Hematopoietic multipotent progenitor cell treated with erythropoietin and hydrocortisone succinate and interleukin-3 and kit ligand, for 4 days (in vitro differentiated cells): Measurements from ENCODE around the gene ANKH.
"Not testable (repeated sequence)": the region's sequence is repeated elsewhere in the genome, so short reads cannot be mapped to it uniquely, and the experiment has no call there.

ENCODE experiments used
- DNase-seq: peaks from one replicate; pipeline ENCODE4 v3.0.0-alpha.2; 2015

The ANKH gene

DNA sequence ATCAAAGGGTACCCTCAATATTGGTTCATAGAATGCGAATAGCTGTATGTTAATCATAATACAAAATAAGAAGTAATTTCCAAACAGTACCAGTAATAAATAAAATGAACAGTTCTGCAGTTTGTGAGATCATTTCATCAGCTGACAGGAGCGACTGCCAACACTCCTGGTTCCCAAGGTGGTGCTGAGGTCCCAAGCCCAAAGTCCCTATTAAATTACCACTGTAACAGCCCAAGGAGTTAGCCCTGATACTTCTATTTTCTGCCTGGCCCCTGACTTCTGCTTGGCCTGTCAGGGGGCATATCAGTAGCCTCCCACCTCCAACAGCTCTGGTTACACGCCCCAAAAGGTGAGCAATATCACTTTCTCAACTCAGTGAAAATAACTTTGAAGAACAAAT is 47.1 kb downstream of the ANKH start:
- no peak for DNase-seq

DNA sequence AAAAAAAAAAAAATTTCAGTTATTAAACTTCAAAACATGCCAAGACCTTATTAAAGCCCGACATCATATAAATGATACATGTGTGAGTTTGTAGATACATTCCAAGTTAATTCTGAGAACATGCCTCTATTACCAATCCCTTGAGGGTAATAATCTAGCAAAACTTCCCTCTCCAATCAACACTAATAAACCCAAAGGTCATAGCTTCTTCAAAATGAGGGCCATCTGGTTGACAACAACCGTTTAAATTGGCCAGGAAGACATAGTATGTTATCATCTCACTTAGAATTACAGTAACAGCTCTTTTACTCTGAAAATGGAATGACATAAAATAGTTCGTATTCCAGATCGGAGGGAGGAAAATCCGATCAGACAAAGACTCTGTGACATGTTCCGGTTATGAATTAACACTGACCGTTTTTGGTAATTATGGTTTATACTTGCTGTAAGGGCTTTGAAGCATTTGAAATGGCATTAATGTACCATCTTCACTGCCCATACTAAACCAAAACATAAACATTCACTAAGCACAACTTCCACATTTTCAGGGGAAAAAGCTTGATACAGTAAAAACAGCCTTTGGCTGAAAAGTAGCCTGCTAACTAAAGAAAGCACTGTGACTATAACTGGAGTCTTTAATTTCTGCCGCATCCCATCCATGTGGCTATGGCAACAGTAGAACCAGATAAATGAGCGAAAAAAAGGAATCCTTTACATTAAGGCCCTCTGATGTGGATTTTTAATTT is 50.3 kb downstream of the ANKH start:
- DNase-seq = no peak

DNA sequence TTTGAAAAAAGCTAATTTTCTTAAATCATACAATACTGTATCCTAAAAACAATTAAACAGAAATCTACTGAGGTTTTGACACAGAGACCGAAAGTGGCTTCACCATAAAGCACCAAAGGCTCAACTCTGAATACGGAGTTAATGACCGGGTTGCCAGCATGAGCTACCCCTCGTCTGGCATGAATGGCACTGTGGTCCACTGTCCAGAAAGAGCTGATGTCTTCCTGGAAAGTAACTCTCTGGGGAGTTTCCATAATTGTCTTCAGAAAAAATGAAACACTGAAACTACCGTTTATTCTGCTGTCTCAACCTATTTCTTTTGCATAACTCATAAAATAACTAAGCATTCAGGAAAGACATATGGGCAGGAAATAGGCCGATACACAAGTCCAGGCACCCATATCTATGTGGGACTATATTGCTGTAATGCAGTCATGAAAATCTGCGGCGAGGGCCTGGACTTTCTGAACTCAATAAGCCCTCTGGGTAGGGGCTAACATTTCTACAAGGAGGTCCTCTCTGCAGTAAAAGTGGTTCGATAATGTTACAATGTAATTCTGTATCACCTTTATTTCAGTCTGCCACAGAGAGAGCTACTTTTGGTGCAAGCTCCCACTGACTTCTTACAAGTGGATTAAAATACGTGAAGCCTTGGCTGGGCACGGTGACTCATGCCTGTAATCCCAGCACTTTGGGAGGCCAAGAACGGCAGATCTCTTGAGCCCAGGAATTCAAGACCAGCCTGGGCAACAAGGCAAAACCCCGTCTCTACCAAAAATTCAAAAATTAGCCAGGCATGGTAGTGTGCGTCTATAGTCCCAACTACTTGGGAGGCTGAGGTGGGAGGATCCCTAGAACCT is 52.4 kb downstream of the ANKH start:
- no peak for DNase-seq

DNA sequence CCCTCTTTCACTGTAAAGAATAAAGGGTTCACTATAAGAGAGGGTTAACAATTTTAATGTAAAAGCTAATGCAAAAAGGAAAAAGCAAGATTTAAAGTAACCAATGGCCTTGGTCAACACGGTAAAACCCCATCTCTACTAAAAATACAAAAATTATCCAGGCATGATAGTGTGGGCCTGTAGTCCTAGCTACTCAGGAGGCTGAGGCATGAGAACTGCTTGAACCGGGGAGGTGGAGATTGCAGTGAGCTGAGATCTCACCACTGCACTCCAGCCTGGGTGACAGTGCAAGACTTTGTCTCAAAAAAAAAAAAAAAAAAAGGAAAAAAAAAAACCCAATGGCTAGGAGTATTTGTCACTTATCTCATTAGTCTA is 53.8 kb downstream of the ANKH start:
- DNase-seq = not testable (repeated sequence)

DNA sequence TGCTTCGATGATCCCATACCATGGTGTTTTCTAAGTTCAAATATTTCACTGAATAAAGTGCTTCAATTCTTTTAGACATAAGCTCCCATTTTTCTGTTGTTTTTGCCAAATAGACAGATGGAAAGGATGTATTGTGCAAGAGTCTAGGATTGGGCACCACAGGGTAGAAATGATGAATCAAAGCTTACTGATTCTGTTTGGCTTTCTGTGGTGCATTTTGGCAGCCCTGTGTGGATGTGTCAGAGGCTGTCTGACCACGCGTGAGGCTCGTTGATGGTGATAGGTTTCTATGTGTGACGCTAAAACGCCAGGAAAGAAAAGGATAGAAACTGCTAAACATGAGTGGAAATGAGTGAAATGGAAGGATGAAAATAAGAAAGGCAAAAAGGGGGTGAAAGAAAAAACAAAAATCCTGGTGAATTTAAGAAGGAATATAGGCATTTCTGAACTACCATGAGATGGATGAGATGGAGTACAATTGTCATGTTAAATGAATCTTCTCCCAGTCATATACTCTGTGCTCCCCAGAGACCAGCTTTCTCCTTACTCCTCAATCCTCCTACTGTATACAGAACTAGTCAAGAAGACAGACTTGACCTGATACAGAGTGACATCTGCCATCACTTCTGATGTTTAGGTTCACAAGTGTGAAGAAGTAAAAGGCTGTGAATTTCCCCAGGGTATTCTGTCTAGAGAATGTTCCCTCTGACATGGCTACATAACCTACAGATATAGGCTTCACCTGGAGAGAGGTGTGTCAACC is 54.4 kb downstream of the ANKH start:
- DNase-seq = no peak

DNA sequence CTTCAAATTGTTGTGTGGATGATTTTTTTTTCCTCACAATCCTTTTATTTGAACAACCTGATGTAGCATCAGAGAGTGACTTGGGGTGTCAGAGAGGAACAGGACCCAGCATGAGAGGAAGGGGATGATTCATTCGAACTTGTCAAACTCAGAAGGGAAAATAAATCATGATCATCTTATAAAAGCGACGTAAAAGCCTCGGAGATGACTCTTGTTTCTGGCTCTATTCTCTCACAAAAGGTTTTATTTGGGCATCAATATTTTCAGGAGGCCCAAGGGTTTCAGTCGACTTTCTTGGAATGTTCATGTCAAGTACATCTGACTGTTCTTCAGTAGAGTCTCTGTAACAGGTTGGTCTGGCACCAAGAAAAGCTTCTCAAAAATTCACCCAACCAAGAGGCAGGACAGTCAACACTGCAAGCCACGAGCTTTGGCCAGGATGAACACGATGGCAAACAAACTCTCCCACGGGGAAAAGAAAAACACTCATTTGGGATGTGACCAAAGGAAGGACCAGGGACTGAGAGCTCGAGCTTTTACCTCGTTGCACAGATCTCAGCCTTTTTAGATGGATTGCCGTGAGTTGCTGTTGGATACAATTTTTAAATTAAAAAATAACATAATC is 55.1 kb downstream of the ANKH start:
- no peak for DNase-seq

DNA sequence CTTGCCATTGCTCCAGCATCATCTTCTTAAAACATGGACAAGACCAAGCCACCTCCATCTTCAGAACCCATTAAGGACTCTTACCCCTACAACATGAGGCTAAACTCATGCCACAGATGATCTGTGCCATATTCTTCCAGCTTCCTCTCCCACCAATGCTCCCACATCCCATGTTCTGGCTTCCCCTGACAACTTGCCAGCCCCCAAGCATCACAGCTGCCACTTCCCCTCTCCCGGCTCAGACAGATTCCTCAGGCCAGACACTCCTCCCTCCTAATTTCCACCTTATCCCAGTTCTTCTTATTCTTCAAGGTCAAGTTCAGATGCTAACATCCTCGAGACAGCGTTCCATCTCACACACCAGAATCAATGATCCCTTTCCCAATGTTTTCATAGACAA is 57.8 kb downstream of the ANKH start:
- no peak for DNase-seq

DNA sequence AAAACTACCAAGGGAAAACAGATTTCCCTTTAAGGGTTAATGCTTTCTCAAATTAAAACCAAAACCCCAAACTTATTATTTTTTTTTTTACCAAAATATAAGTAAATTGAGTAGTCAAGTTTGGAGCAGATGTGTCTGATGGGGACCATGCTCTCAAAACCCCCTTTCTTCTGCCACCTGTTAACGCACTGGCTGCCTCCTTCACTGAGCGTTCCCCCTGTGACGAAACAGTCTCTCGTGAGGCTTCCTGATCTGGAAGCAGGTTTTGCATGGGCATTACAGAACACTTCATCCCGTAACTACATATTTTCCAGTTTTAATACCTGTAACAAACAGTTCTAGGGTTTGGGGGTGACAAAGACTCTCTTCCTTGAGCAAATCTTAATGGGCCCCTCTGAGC is 59.4 kb downstream of the ANKH start:
- DNase-seq = no peak

DNA sequence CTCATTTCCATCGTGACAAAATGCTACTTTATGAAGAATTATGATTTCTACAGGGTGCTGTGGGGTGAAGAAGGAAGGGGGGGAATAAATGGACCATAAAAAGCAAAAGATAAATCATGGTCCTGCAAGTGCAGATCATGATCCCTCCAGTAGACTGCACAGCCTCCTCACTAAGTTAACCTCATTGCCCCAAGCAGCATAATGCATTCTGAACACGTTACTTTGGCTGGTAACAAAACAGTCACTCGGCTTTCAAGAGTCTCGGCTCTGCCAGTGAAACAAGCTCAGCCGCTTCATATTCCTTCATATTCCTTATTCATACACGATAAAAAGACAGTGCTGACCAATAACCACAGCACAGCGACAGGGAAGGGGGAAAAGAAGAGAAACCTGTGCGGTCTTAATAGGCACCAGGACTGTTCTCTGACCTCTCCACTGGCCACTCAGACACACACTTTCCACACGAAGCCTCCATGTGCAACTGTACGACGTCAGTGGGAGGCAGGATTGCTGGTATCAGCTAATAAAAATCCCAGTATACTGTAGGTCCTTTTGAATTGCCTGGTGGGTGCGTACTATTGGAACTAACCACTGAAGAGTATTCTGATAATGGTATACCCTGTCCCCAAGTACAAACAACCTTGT is 60.5 kb downstream of the ANKH start:
- DNase-seq = no peak

DNA sequence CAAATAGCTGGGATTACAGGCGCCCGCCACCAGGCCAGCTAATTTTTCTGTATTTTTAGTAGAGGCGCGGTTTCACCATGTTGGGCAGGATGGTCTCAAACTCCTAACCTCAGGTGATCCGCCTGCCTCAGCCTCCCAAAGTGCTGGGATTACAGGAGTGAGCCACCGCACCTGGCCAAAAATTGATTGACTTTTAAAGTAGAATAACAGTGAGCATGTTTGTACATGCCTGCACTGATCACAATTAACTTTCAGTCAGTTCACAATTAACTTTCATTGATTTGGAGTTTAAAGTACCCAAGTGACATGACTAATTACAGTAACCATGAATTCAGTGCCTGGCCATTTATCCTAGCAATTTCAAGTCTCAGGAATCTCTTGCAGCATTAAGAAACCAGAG is 61.3 kb downstream of the ANKH start:
- DNase-seq = no peak

DNA sequence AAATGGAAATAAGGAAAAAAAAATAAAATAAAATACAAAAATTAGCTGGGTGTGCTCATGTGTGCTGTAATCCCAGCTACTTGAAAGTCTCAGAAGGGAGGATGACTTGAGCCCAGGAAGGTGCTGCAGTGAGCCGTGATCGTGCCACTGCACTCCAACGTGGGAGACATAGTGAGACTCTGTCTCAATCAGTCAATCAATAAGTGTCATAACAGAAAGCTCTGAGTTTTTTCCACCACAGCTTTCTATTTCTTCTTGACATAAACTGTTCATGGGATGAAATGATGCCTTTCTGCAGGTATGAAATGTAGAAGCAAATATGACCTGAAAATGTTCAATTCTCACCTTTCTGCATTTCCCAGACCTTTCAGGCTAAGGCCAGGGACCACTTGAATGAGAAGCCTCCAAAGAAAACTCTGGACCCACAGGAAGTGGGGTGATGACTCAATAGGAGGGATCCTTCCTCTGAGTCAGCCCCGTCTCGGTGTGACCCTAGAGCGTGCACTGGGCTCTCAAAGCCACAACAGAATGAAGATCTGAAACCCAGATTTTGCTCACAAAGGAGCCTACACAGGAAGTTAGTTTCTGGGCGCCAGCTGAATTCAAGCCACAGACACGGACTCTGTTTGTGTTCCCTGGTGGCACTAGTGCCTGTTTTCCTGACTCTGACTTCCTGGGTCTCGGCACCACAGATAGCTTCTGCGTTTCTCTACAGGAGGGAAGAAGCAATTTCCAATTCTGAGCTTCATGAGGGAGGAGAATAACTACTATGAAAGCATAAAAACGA is 62.0 kb downstream of the ANKH start:
- DNase-seq = peak; percentile 94

DNA sequence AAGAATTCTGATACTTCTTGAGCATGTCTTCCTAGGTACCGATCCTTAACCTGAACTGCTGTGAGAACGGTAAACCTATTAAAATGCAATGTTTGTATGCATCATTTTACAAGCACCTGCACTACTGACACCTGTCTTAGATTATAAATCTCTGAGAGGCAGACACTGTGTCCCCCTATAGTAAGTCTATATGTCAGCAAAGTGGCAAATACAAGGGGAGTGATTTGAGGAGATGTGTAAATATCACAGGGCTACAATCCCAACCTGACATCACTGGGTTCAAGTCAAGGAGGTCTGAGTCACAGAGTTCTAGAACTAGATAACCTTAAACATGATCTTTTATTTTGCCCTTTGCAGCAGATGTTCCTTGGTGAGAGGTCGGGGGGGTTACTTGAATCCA is 64.1 kb downstream of the ANKH start:
- DNase-seq = no peak

DNA sequence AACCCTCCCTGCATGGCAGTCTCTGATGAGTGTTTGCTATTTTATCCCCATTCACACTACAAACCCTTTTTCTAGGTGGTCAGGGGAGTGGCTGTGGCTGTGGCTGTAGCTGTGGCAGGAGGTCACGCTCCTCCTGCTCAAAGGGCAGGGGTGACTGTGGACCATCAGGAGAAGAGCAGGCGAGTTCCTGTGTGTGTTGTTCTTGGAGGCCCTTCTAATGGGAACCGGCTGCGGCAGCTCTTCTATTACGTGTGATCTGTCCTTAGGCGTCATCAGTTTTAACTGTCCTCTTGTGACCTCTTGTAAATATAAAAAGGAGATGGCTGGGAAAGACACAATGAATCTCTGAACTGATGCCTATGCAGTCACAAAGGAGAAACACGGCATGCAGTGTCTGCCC is 65.1 kb downstream of the ANKH start:
- no peak for DNase-seq

DNA sequence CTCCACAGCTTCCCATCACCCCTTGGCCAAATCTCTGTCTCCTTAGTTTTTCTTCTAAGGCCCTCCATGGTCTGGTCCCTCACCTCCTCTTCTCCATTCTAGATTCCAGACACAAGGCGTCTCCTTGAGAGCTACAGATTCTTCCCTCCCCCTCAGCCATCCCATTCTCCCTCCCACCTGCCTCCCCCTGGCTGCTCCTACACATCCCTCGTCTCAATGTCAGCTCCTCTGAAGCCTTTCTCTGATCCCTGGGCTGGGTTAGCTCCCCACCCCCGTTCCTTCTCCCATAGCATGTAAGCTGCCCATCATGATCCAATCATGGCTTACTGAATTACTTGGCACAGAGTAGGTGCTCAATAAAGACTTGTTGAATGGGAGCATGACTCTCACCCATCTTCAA is 69.0 kb downstream of the ANKH start:
- no peak for DNase-seq

DNA sequence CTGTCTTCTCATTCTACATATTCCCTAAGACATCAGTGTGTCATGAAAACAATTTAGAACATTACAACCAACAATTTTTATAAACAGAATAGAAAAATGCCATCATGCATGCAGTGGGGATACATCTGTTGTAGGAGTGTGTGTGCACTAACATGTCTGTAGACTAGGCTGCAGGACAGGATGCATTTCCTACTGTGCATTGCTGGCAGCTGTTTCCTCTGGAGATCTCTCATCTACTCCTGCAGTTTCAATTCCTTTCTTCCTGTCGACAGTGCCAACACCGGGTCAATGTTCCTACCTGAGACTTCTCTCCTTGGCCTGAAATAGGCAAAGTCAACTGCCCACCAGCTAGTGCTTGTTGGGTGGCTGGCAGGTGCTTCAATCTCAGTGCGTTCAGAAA is 69.8 kb downstream of the ANKH start:
- DNase-seq = no peak

DNA sequence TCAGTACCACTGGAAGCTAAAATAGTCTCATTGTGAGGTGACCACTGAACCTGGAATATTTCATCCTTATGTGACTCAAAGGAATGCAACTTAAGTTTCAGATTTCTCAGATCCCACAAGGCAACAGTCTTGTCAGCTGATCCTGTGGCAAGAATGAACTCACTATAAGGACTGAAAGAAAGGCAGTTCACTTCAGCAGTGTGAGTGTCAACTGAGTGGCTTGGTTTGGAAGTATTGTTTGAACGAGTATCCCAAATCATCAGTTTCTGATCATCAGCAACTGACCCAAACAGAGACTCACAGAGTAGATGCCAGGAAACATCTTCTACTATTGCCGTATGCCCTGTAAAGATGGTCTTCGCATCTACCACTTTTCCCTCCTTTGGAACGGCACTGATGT is 74.2 kb downstream of the ANKH start:
- not testable (repeated sequence) for DNase-seq

DNA sequence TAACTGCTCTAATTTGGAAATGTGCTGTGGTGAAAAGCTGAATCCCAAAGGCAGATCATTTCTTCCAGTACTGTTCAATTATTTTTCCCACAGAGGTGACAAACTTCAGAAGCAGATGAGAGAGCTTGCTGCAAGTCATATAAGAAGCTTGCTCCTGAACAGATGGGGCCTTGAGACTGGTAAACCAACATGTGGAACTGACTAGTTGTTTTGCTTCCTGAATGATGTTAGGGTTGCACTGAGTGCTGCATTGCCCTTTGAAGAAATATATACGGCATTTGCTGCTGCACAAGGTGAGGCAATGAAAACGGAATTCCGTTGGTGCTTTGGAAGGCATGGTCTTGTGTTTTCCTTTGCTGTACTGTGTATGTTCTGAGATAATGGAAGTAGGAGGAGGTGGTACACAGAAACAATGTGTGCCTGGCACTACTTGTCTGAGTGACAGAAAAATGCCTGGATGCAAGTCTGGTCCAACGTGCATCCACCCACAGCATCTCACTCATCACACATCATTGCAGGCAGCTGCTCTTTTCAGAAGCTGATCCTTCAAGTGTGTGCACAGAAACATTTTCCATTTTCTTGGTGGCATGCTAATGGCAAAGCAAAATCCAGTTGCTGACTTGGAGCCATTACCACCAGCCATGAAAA is 76.9 kb downstream of the ANKH start:
- peak; percentile 52 for DNase-seq

DNA sequence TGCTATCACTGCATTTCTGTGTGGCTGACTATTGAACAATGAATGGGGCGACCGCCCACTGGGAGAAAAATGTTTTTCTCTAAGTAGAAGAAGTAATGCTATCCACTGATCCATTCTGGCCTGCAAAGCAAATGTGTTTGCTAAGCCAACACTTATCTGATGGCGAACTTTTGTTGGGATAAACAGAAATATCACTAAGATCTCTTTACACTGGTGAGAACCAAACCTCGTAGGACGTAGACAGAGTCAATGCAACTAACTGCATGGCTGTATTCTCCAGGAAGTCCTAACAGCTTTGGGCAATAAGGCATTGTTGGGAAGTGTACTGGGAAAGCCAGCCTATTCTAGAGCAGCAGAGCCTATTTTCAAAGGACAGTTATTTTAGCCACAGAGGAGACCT is 77.7 kb downstream of the ANKH start:
- no peak for DNase-seq

DNA sequence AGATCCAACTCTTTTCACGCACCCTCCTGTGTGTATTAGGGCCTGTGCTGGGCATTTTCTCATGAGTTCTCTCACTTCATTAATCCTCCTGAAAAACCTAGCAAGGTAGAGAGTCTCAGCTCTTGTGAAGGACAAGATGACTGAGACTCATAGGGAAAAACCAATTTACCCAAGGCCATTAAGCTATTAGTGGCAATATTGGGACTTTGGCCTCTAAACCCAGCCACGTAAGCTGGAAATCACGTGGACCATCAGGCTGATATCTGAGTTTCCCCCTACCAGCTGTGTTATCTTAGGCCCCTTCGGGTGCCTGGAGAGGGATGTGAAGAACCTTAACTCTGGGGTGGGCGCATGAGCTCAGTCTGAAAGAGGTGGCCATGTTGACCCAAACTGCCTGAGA is 80.7 kb downstream of the ANKH start:
- DNase-seq = no peak

DNA sequence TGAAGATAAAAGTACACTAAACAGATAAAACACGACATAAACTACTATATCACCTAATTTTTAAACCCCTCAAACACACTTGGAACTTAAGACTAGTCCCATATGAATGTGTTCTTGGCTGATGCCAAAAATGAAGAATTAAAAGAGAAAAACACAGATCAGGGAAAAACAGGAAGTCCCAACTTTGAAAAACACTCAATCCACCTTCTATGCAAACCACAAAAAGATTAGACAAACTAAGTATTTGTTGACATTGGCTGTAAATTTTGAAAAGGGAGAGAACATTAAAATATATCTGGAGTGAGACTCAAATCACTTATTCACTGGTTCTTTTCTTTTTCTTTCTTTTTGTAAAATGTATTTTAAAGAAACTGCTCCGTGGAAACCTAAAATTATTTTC is 81.4 kb downstream of the ANKH start:
- peak; percentile 49 for DNase-seq
